DOHH2 (cell line): ENCODE measurements around the gene PDIK1L.

Source experiments
- H3F3A ChIP-seq: fragments of 200-600 bp; sonication (generic), shearing (Covaris generic); 2 replicates; pipeline ENCODE4 v1.6.0; 2016; ENCODE audit warnings: antibody characterized with exemption, mild to moderate bottlenecking; ENCODE audit not compliant: control insufficient read depth, insufficient read depth
- H3K27ac ChIP-seq: fragments of 200-600 bp; sonication (generic); 2 replicates; pipeline ENCODE4 v1.5.1; 2014; ENCODE audit warnings: low read depth, mild to moderate bottlenecking, low read length, moderate library complexity
- H3K27me3 ChIP-seq: fragments of 200-600 bp; sonication (generic); 2 replicates; pipeline ENCODE4 v1.6.1; 2014; ENCODE audit warnings: mild to moderate bottlenecking, low read length, mixed read lengths; ENCODE audit not compliant: control insufficient read depth
- H3K36me3 ChIP-seq: fragments of 200-600 bp; sonication (generic); 2 replicates; pipeline ENCODE4 v1.6.1; 2014; ENCODE audit warnings: mild to moderate bottlenecking, low read length, moderate library complexity, mixed read lengths; ENCODE audit not compliant: control insufficient read depth
- H3K4me1 ChIP-seq: fragments of 200-600 bp; sonication (generic); 2 replicates; pipeline ENCODE4 v1.6.1; 2014; ENCODE audit warnings: mild to moderate bottlenecking, low read length, mixed read lengths; ENCODE audit not compliant: control insufficient read depth
- H3K4me2 ChIP-seq: fragments of 200-600 bp; sonication (generic); 2 replicates; pipeline ENCODE4 v1.6.0; 2014; ENCODE audit warnings: mild to moderate bottlenecking, low read length, moderate library complexity
- H3K4me3 ChIP-seq: fragments of 200-600 bp; sonication (generic); 2 replicates; pipeline ENCODE4 v1.5.1; 2014; ENCODE audit warnings: mild to moderate bottlenecking, low read length, mixed read lengths
- H3K79me2 ChIP-seq: fragments of 200-600 bp; sonication (generic); 2 replicates; pipeline ENCODE4 v1.6.1; 2014; ENCODE audit warnings: mild to moderate bottlenecking, low read length, mixed read lengths; ENCODE audit not compliant: control insufficient read depth
- H3K9me2 ChIP-seq: fragments of 200-600 bp; sonication (generic); replicated peaks from 2 replicates; pipeline ENCODE4 v1.6.1; 2014; ENCODE audit warnings: mild to moderate bottlenecking, low read length, mixed read lengths; ENCODE audit not compliant: control insufficient read depth
- H3K9me3 ChIP-seq: fragments of 200-600 bp; sonication (generic); 2 replicates; pipeline ENCODE4 v1.6.1; 2014; ENCODE audit warnings: antibody characterized with exemption, low read length, mixed read lengths; ENCODE audit not compliant: control insufficient read depth, insufficient read depth
- H4K20me1 ChIP-seq: fragments of 200-600 bp; sonication (generic); 2 replicates; pipeline ENCODE4 v1.6.0; 2014; ENCODE audit warnings: low read depth, mild to moderate bottlenecking, antibody characterized with exemption, low read length, moderate library complexity; ENCODE audit not compliant: control insufficient read depth, insufficient read depth
- CTCF ChIP-seq: fragments of 200-600 bp; sonication (generic); IDR thresholded peaks from one replicate; pipeline ENCODE4 v1.5.1; 2014; ENCODE audit warnings: antibody characterized with exemption, mild to moderate bottlenecking, low read depth, low read length; ENCODE audit not compliant: poor library complexity, severe bottlenecking
- EZH2phosphoT487 ChIP-seq: fragments of 200-600 bp; sonication (generic); IDR thresholded peaks from 2 replicates; pipeline ENCODE4 v1.6.1; 2017; ENCODE audit warnings: borderline replicate concordance, mild to moderate bottlenecking, antibody characterized with exemption, low read length, moderate library complexity, mixed read lengths

The PDIK1L gene

GRCh38 chr1:26121854-26122773, 10.5 kb downstream of the PDIK1L start:
- H3K9me2 ChIP-seq = no peaks in the 10 kb centered on the region
- peaks cover 24% of the 10 kb centered on the region for H3K4me1 ChIP-seq
- H3K27ac ChIP-seq = no peak overlapping the region
- H3K36me3 ChIP-seq = peaks cover 48% of the 10 kb centered on the region
- no peaks in the 10 kb centered on the region for H3K27me3 ChIP-seq
- H3K4me3 ChIP-seq = no peak overlapping the region
- H3K4me2 ChIP-seq = no peak overlapping the region
- H3K9me3 ChIP-seq = no peaks in the 10 kb centered on the region
- TF ChIP-seq EZH2phosphoT487 (no peak), CTCF (no peak)
- H3F3A ChIP-seq = peaks cover 15% of the 10 kb centered on the region
- H3K79me2 ChIP-seq = peaks cover 7% of the 10 kb centered on the region
- no peaks in the 10 kb centered on the region for H4K20me1 ChIP-seq

- Histone ChIP-seq H3K4me1 (peaks cover 31% of the 10 kb centered on the region), H3K4me3 (no peak overlapping the region), H3K27me3 (no peaks in the 10 kb centered on the region), H3K27ac (no peak overlapping the region), H3K36me3 (peaks cover 46% of the 10 kb centered on the region), H3K79me2 (peaks cover 7% of the 10 kb centered on the region), H3K9me2 (no peaks in the 10 kb centered on the region), H3F3A (peaks cover 15% of the 10 kb centered on the region), H3K9me3 (no peaks in the 10 kb centered on the region), H4K20me1 (no peaks in the 10 kb centered on the region), H3K4me2 (no peak overlapping the region)
- TF ChIP-seq CTCF = no peak
- no peak for TF ChIP-seq EZH2phosphoT487
These were observed 11.7 kb downstream of the PDIK1L start for GRCh38 chr1:26122988-26123973.

GRCh38 chr1:26124418-26125331, 13.1 kb downstream of the PDIK1L start:
- Histone ChIP-seq H3K4me2 (no peak overlapping the region), H3K27me3 (no peaks in the 10 kb centered on the region), H3K27ac (no peak overlapping the region), H3K9me3 (no peaks in the 10 kb centered on the region), H3K4me1 (peaks cover 31% of the 10 kb centered on the region), H3K79me2 (peaks cover 7% of the 10 kb centered on the region), H4K20me1 (no peaks in the 10 kb centered on the region), H3K36me3 (peaks cover 35% of the 10 kb centered on the region), H3K9me2 (no peaks in the 10 kb centered on the region), H3F3A (peaks cover 15% of the 10 kb centered on the region), H3K4me3 (no peak overlapping the region)
- TF ChIP-seq EZH2phosphoT487 = no peak
- TF ChIP-seq CTCF = no peak
